Keratinocyte (primary cell): ENCODE measurements around the gene SDK1. TPM values are rescaled to one million over a fixed set of nuclear protein-coding genes. Genes with fewer than 3 reads are reported as not detected.
"Not testable (repeated sequence)": the region's sequence is repeated elsewhere in the genome, so short reads cannot be mapped to it uniquely, and the experiment has no call there.

Experiments used
- DNase-seq: peaks from one replicate; pipeline ENCODE4 v3.0.0-alpha.2; 2011; ENCODE audit warnings: low read depth, missing footprints, low spot score
- FAIRE-seq: peaks from 2 replicates; lab custom pipeline; 2011; peaks lifted over from hg19 to GRCh38; lab: Jason Lieb, UNC
- H2AFZ ChIP-seq: 2 replicates; pipeline ENCODE4 v1.6.0; 2012; ENCODE audit warnings: low read length, control low read depth, inconsistent platforms; ENCODE audit not compliant: control insufficient read depth
- H3K27ac ChIP-seq: 2 replicates; pipeline ENCODE4 v1.5.1; 2011; ENCODE audit warnings: low read length; ENCODE audit not compliant: control insufficient read depth, insufficient read depth
- H3K27me3 ChIP-seq: 3 replicates; pipeline ENCODE4 v1.6.0; 2011; ENCODE audit warnings: low read length; ENCODE audit not compliant: control insufficient read depth, insufficient read depth; ENCODE audit errors: extremely low read depth
- H3K36me3 ChIP-seq, 2 experiments: 2 replicates in 1 of 2; 3 replicates in 1 of 2; pipeline ENCODE4 v1.5.1; 2011; ENCODE audit warnings: low read length in 2 of 2, mild to moderate bottlenecking in 1 of 2; ENCODE audit not compliant: control insufficient read depth in 2 of 2, insufficient read depth in 2 of 2; ENCODE audit errors: extremely low read depth in 1 of 2
- H3K4me1 ChIP-seq: 3 replicates; pipeline ENCODE4 v1.5.1; 2011; ENCODE audit warnings: low read length; ENCODE audit not compliant: control insufficient read depth, insufficient read depth; ENCODE audit errors: extremely low read depth
- H3K4me2 ChIP-seq: 3 replicates; pipeline ENCODE4 v1.6.0; 2011; ENCODE audit warnings: low read depth, low read length; ENCODE audit not compliant: control insufficient read depth, insufficient read depth; ENCODE audit errors: extremely low read depth
- H3K4me3 ChIP-seq, 3 experiments: fragments of 200-600 bp in 1 of 3; sonication (generic) in 1 of 3; 2 replicates in 2 of 3; 3 replicates in 1 of 3; pipeline ENCODE4 v1.5.1; 2011 to 2016; ENCODE audit warnings: low read length in 3 of 3, mild to moderate bottlenecking in 3 of 3, control low read depth in 2 of 3, inconsistent platforms in 1 of 3, low read depth in 1 of 3, mixed read lengths in 1 of 3, mixed run types in 1 of 3, moderate library complexity in 1 of 3; ENCODE audit not compliant: control insufficient read depth in 2 of 3, insufficient read depth in 2 of 3; ENCODE audit errors: extremely low read depth in 1 of 3
- H3K79me2 ChIP-seq: 2 replicates; pipeline ENCODE4 v1.6.0; 2012; ENCODE audit warnings: low read length; ENCODE audit not compliant: control insufficient read depth, insufficient read depth
- H3K9ac ChIP-seq: 3 replicates; pipeline ENCODE4 v1.6.0; 2011; ENCODE audit warnings: low read length; ENCODE audit not compliant: control insufficient read depth, insufficient read depth; ENCODE audit errors: extremely low read depth
- H3K9me1 ChIP-seq: 3 replicates; pipeline ENCODE4 v1.6.0; 2011; ENCODE audit warnings: low read length; ENCODE audit not compliant: control insufficient read depth, insufficient read depth; ENCODE audit errors: extremely low read depth
- H3K9me3 ChIP-seq: 2 replicates; pipeline ENCODE4 v1.5.1; 2012; ENCODE audit warnings: low read depth, low read length; ENCODE audit not compliant: control insufficient read depth
- H4K20me1 ChIP-seq: 3 replicates; pipeline ENCODE4 v1.6.0; 2011; ENCODE audit warnings: low read length; ENCODE audit not compliant: control insufficient read depth, insufficient read depth; ENCODE audit errors: extremely low read depth
- dilution Hi-C: fragments of 300-500 bp; cut with MboI; formaldehyde crosslinking; loops from one replicate; pipeline ENCODE4 v1.7.0; 2020; ENCODE audit warnings: low sequenced_read_pairs; ENCODE audit not compliant: extremely low pct_ligation_motif_present
- polyA plus RNA-seq, 5 experiments: library from polyadenylated mRNA; depleted of rRNA in 3 of 5; stranded (reverse) in 3 of 5; stranded (forward) in 1 of 5; unstranded in 1 of 5; fragments of >200 nt; gene quantifications; 1 replicate in 1 of 5; 2 replicates in 3 of 5; 3 replicates in 1 of 5; pipeline versions ENCODE4 v1.2.1 to v1.2.3, GENCODE V29; 2011 to 2012; ENCODE audit warnings: missing spikeins in 2 of 5, low read depth in 1 of 5, low replicate concordance in 1 of 5

Gene SDK1
- polyA plus RNA-seq, 1 donor (not counting 4 experiments of a cell fraction or from before 2014, with no cell fraction given), result 0.66 TPM

DNA sequence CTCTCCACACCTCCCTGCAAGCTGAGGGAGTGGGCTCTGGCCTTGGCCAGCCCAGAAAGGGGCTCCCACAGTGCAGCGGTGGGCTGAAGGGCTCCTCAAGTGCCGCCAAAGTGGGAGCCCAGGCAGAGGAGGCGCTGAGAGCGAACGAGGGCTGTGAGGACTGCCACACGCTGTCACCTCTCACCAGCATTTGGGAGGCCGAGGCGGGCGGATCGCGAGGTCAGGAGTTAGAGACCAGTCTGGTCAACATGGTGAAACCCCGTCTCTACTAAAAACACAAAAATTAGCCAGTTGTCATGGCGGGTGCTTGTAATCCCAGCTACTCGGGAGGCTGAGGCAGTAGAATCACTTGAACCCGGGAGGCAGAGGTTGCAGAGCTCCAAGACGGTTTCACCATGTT, 1013.3 kb downstream of the SDK1 start:
- H2AFZ ChIP-seq, dilution Hi-C loops, H3K9ac ChIP-seq, H3K27me3 ChIP-seq, FAIRE-seq, DNase-seq, H3K27ac ChIP-seq, H3K9me1 ChIP-seq, H3K4me2 ChIP-seq, H3K79me2 ChIP-seq, H3K4me3 ChIP-seq, H3K36me3 ChIP-seq, H3K4me1 ChIP-seq, H3K9me3 ChIP-seq, H4K20me1 ChIP-seq: not testable (repeated sequence)
